K562 (cell line): ENCODE results near the gene EID2. TPM values are rescaled to one million over a fixed set of nuclear protein-coding genes. Genes with fewer than 3 reads are reported as not detected.

Experiments
- DPF2 ChIP-seq: fragments of 450-650 bp; IDR thresholded peaks from 2 replicates; pipeline ENCODE4 v1.6.1; 2016
- EHMT2 ChIP-seq: fragments of 450-650 bp; IDR thresholded peaks from 2 replicates; pipeline ENCODE4 v1.6.1; 2018; ENCODE audit warnings: antibody characterized with exemption
- ETV1 ChIP-seq: fragments of 450-650 bp; conservative IDR thresholded peaks from 2 replicates; pipeline ENCODE4 v1.6.1; 2016; ENCODE audit warnings: missing genetic modification characterization, control low read depth, low read depth, missing compliant biosample characterization
- FOSL1 ChIP-seq: fragments of 200-800 bp; sonication (Bioruptor generic); conservative IDR thresholded peaks from 2 replicates; pipeline ENCODE4 v1.6.1; 2016; ENCODE audit warnings: missing genetic modification characterization, missing compliant biosample characterization
- JUN ChIP-seq, 2 experiments: sonication (generic) in 1 of 2; formaldehyde crosslinking in 1 of 2; IDR thresholded peaks; 2 replicates each; pipeline versions ENCODE4 v1.6.1 to v1.8.0; 2012 to 2022; ENCODE audit warnings: borderline replicate concordance in 2 of 2, mild to moderate bottlenecking in 2 of 2, improper control_type of control experiment in 1 of 2, low read depth in 1 of 2, low read length in 1 of 2, missing genetic modification reagents in 1 of 2
- NBN ChIP-seq: fragments of 450-650 bp; IDR thresholded peaks from 2 replicates; pipeline ENCODE4 v1.6.1; 2016; ENCODE audit warnings: low read depth, mild to moderate bottlenecking
- NRF1 ChIP-seq, 2 experiments: fragments of 450-650 bp; IDR thresholded peaks in 1 of 2; conservative IDR thresholded peaks in 1 of 2; 2 replicates each; pipeline ENCODE4 v1.6.1; 2014; ENCODE audit warnings: mild to moderate bottlenecking in 2 of 2
- POLR2AphosphoS2 ChIP-seq: IDR thresholded peaks from 2 replicates; pipeline ENCODE4 v1.6.1; 2012; ENCODE audit warnings: low read length, improper control_type of control experiment
- SAP30 ChIP-seq: fragments of 200-600 bp; sonication (generic); IDR thresholded peaks from 2 replicates; pipeline ENCODE4 v1.6.1; 2012; ENCODE audit warnings: borderline replicate concordance, low read depth, mild to moderate bottlenecking, moderate library complexity, low read length, control low read depth, inconsistent platforms; ENCODE audit not compliant: insufficient read depth, poor library complexity, severe bottlenecking
- SP1 ChIP-seq: sonication (generic); formaldehyde crosslinking; IDR thresholded peaks from 2 replicates; pipeline ENCODE4 v1.8.1; 2022; ENCODE audit warnings: mild to moderate bottlenecking, missing genetic modification reagents
- TBL1XR1 ChIP-seq, 2 experiments: IDR thresholded peaks; 2 replicates each; pipeline ENCODE4 v1.6.1; 2012; ENCODE audit warnings: improper control_type of control experiment in 2 of 2, low read length in 2 of 2, mild to moderate bottlenecking in 1 of 2
- TEAD4 ChIP-seq, 2 experiments: sonication (generic) in 1 of 2; formaldehyde crosslinking in 1 of 2; IDR thresholded peaks; 2 replicates each; pipeline versions ENCODE4 v1.6.1 to v1.8.0; 2012 to 2022; ENCODE audit warnings: borderline replicate concordance in 1 of 2, inconsistent platforms in 1 of 2, low read length in 1 of 2, mild to moderate bottlenecking in 1 of 2, missing genetic modification reagents in 1 of 2
- TOE1 ChIP-seq, 2 experiments: fragments of 450-650 bp in 1 of 2; sonication (generic) in 1 of 2; formaldehyde crosslinking in 1 of 2; IDR thresholded peaks; 2 replicates each; pipeline versions ENCODE4 v1.7.1 to v1.8.0; 2016 to 2022; ENCODE audit warnings: borderline replicate concordance in 2 of 2, mild to moderate bottlenecking in 2 of 2, antibody characterized with exemption in 1 of 2, inconsistent platforms in 1 of 2, low read depth in 1 of 2, missing genetic modification reagents in 1 of 2, moderate library complexity in 1 of 2
- TSC22D4 ChIP-seq: fragments of 450-650 bp; IDR thresholded peaks from 2 replicates; pipeline ENCODE4 v1.6.1; 2016; ENCODE audit warnings: missing genetic modification characterization, missing biosample characterization, control low read depth
- ZKSCAN3 ChIP-seq: fragments of 250-450 bp; sonication (Bioruptor Pico); IDR thresholded peaks from 2 replicates; pipeline ENCODE4 v1.4.0; 2020
- ZNF431 ChIP-seq: sonication (generic); formaldehyde crosslinking; IDR thresholded peaks from 2 replicates; pipeline ENCODE4 v1.8.0; 2022; ENCODE audit warnings: mild to moderate bottlenecking, missing genetic modification reagents
- polyA plus RNA-seq, 8 experiments: library from polyadenylated mRNA; depleted of rRNA in 4 of 8; stranded (reverse) in 5 of 8; unstranded in 3 of 8; fragments of >200 nt; fragmentation: Nextera tagmentation in 2 of 8; fragmentation: Illumina TruSeq in 1 of 8; extraction: Ambion mirVana in 2 of 8; extraction: Trizol in 1 of 8; gene quantifications; 2 replicates each; pipeline versions ENCODE4 v1.2.1 to v1.2.3, GENCODE V29; 2011 to 2014; ENCODE audit warnings: inconsistent platforms in 1 of 8, missing spikeins in 1 of 8
- total RNA-seq, 7 experiments: library from RNA; depleted of rRNA in 6 of 7; stranded (reverse); fragments of >200 nt in 6 of 7; fragmentation: Illumina TruSeq in 2 of 7; extraction: Trizol in 2 of 7; gene quantifications; 2 replicates each; pipeline versions ENCODE4 v1.2.1 to v1.2.3, GENCODE V29; 2011 to 2021; ENCODE audit warnings: low replicate concordance in 1 of 7
- TF ChIP-seq, protein P1 (sequence below): fragments of 450-650 bp; formaldehyde crosslinking; IDR thresholded peaks from 2 replicates; pipeline ENCODE4 v1.4.0; 2020; ENCODE audit warnings: mild to moderate bottlenecking, moderate library complexity
- TF ChIP-seq, protein P2 (sequence below): sonication (generic); formaldehyde crosslinking; IDR thresholded peaks from 2 replicates; pipeline ENCODE4 v1.8.0; 2023; ENCODE audit warnings: mild to moderate bottlenecking, missing genetic modification reagents
- TF ChIP-seq, protein P3 (sequence below): sonication (generic); formaldehyde crosslinking; IDR thresholded peaks from 2 replicates; pipeline ENCODE4 v1.8.1; 2022; ENCODE audit warnings: missing genetic modification reagents
- TF ChIP-seq, protein P4 (sequence below): fragments of 250-450 bp; sonication (Bioruptor Pico); IDR thresholded peaks from 2 replicates; pipeline ENCODE4 v1.8.0; 2022; ENCODE audit warnings: moderate library complexity, mild to moderate bottlenecking, inconsistent platforms

Gene EID2
- total and polyA plus RNA-seq, 9 of the 15 experiments (the other 6 are each of a cell fraction or from before 2014, with no cell fraction given) = 2.5 to 18.5 (median 11.3) TPM

DNA sequence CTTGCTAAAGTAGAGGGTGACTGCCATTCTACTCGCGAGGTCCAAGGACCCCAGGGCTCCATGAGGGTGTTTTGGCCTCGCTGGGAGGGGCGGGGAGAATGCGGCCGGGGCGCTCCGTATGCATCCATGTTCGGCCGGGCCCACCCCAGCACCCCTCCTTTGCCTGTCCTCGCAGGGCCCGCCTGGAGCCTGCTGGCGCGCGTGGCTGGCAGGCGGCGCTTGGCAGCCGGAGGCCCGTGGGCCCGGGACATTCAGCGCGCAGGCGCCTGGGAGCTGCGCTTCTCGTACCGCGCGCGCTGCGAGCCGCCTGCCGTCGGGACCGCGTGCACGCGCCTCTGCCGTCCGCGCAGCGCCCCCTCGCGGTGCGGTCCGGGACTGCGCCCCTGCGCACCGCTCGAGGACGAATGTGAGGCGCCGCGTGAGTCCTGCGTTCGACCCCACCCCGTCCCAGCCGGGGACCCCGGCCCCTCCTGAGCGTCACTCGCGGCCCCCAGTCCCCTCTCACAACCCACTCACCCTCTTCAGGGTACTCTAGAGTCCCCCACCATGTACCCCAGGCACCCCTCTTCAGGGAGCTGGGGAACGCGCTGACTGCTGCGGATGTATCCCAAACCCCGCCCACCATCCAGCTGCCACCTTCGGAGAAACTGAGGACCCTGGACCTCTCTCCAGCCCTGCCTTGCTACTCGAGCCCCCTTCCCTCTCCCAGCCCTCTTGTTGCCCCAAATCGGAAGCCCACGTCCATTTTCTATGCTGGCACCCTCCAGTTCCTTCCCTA, 37.1 kb downstream of the EID2 start (continued):
- TF ChIP-seq, protein P1, sequence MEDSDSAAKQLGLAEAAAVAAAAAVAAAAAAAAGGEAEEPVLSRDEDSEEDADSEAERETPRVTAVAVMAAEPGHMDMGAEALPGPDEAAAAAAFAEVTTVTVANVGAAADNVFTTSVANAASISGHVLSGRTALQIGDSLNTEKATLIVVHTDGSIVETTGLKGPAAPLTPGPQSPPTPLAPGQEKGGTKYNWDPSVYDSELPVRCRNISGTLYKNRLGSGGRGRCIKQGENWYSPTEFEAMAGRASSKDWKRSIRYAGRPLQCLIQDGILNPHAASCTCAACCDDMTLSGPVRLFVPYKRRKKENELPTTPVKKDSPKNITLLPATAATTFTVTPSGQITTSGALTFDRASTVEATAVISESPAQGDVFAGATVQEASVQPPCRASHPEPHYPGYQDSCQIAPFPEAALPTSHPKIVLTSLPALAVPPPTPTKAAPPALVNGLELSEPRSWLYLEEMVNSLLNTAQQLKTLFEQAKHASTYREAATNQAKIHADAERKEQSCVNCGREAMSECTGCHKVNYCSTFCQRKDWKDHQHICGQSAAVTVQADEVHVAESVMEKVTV (CRISPR knock-in tag) = no peak
- TF ChIP-seq, protein P2, sequence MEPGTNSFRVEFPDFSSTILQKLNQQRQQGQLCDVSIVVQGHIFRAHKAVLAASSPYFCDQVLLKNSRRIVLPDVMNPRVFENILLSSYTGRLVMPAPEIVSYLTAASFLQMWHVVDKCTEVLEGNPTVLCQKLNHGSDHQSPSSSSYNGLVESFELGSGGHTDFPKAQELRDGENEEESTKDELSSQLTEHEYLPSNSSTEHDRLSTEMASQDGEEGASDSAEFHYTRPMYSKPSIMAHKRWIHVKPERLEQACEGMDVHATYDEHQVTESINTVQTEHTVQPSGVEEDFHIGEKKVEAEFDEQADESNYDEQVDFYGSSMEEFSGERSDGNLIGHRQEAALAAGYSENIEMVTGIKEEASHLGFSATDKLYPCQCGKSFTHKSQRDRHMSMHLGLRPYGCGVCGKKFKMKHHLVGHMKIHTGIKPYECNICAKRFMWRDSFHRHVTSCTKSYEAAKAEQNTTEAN = peak; percentile 96
- TF ChIP-seq DPF2 (no peak), TBL1XR1 (IDR thresholded peaks at IDR 0.05; ENCODE audit: low read length in 2 of 2) (no peak), ETV1 (no peak), NRF1 (conservative IDR thresholded peaks at IDR 0.05 in 1 of 2, IDR thresholded peaks at IDR 0.05 in 1 of 2) (peak; percentile 92 to 93), ZNF431 (CRISPR knock-in tag) (peak; percentile 99), NBN (no peak), ZKSCAN3 (no peak), POLR2AphosphoS2 (no peak), SAP30 (no peak), TOE1 (IDR thresholded peaks at IDR 0.05; ENCODE audit: borderline replicate concordance) (no peak; the same call in 1 of the 2 replicates), TOE1 (CRISPR knock-in tag; IDR thresholded peaks at IDR 0.05; ENCODE audit: borderline replicate concordance, low read depth) (peak; percentile 99), TEAD4 (IDR thresholded peaks at IDR 0.05; ENCODE audit: low read length) (peak; percentile 41; the same call in 1 of the 2 replicates), TEAD4 (CRISPR knock-in tag; IDR thresholded peaks at IDR 0.05; ENCODE audit: borderline replicate concordance) (peak; percentile 99), SP1 (peak; percentile 62; the same call in 1 of the 2 replicates), EHMT2 (no peak), TSC22D4 (tag) (no peak), FOSL1 (tag) (peak; percentile 25; the same call in 1 of the 2 replicates), JUN (IDR thresholded peaks at IDR 0.05; ENCODE audit: borderline replicate concordance, low read depth, low read length) (peak; percentile 67; the same call in 1 of the 2 replicates), JUN (CRISPR knock-in tag; IDR thresholded peaks at IDR 0.05; ENCODE audit: borderline replicate concordance) (peak; percentile 99)
- TF ChIP-seq, protein P3, sequence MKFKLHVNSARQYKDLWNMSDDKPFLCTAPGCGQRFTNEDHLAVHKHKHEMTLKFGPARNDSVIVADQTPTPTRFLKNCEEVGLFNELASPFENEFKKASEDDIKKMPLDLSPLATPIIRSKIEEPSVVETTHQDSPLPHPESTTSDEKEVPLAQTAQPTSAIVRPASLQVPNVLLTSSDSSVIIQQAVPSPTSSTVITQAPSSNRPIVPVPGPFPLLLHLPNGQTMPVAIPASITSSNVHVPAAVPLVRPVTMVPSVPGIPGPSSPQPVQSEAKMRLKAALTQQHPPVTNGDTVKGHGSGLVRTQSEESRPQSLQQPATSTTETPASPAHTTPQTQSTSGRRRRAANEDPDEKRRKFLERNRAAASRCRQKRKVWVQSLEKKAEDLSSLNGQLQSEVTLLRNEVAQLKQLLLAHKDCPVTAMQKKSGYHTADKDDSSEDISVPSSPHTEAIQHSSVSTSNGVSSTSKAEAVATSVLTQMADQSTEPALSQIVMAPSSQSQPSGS (CRISPR knock-in tag) = peak; percentile 93
- TF ChIP-seq, protein P4, sequence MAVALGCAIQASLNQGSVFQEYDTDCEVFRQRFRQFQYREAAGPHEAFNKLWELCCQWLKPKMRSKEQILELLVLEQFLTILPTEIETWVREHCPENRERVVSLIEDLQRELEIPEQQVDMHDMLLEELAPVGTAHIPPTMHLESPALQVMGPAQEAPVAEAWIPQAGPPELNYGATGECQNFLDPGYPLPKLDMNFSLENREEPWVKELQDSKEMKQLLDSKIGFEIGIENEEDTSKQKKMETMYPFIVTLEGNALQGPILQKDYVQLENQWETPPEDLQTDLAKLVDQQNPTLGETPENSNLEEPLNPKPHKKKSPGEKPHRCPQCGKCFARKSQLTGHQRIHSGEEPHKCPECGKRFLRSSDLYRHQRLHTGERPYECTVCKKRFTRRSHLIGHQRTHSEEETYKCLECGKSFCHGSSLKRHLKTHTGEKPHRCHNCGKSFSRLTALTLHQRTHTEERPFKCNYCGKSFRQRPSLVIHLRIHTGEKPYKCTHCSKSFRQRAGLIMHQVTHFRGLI (CRISPR knock-in tag) = no peak
